Measurements from ENCODE around the gene TCERG1L.

GRCh38 chr10:131195116-131195515 is 116.4 kb downstream of the TCERG1L start:
- TF ChIP-seq, protein P1, sequence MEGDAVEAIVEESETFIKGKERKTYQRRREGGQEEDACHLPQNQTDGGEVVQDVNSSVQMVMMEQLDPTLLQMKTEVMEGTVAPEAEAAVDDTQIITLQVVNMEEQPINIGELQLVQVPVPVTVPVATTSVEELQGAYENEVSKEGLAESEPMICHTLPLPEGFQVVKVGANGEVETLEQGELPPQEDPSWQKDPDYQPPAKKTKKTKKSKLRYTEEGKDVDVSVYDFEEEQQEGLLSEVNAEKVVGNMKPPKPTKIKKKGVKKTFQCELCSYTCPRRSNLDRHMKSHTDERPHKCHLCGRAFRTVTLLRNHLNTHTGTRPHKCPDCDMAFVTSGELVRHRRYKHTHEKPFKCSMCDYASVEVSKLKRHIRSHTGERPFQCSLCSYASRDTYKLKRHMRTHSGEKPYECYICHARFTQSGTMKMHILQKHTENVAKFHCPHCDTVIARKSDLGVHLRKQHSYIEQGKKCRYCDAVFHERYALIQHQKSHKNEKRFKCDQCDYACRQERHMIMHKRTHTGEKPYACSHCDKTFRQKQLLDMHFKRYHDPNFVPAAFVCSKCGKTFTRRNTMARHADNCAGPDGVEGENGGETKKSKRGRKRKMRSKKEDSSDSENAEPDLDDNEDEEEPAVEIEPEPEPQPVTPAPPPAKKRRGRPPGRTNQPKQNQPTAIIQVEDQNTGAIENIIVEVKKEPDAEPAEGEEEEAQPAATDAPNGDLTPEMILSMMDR (IDR thresholded peaks at IDR 0.05), result no peak
- TF ChIP-seq POLR2A (IDR thresholded peaks at IDR 0.05), result no peak
